HG03039 (cell line): ENCODE measurements around the gene WIPF2.

Experiments
- ATAC-seq: cut with Tn5 transposase; IDR thresholded peaks from one replicate; pipeline ENCODE4 v1.9.1; 2021; ENCODE audit warnings: mild to moderate bottlenecking, moderate library complexity; ENCODE audit not compliant: unreplicated experiment

WIPF2 gene

GRCh38 chr17:40244255-40244654, 25.2 kb downstream of the WIPF2 start:
- ATAC-seq, result no peak

DNA sequence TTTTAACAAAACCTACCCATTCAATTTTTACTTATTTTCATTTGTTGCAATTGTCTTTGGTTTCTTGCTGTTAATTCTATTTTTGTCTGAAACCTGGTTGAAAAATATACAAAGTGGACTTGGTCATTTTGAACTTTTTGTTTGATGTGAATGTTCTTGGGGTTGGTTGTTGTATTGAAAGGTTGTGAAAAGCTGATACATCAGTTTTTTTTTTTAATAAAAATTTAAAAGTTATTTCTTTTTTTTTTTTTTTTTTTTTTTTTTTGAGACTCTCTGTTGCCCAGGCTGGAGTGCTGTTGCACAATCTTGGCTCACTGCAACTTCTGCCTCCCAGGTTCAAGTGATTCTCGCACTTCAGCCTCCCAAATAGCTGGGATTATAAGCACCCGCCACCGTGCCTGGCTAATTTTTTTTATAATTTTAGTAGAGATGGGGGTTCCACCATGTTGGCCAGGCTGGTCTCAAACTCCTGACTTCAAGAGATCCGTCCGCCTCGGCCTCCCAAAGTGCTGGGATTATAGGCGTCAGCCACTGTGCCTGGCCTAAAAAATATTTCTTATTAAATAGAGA, 28.9 kb downstream of the WIPF2 start:
- ATAC-seq, result no peak

- ATAC-seq, result no peak
These were observed 29.4 kb downstream of the WIPF2 start for GRCh38 chr17:40248507-40248906.

- ATAC-seq, result no peak
These were observed 32.5 kb downstream of the WIPF2 start for GRCh38 chr17:40251576-40251975.

GRCh38 chr17:40253565-40253964, 34.5 kb downstream of the WIPF2 start:
- no peak for ATAC-seq

- no peak for ATAC-seq
These were observed 40.4 kb downstream of the WIPF2 start for GRCh38 chr17:40259505-40259904.

GRCh38 chr17:40260528-40260927, 41.4 kb downstream of the WIPF2 start:
- no peak for ATAC-seq

GRCh38 chr17:40264458-40265185, 45.5 kb downstream of the WIPF2 start:
- ATAC-seq, result no peak

DNA sequence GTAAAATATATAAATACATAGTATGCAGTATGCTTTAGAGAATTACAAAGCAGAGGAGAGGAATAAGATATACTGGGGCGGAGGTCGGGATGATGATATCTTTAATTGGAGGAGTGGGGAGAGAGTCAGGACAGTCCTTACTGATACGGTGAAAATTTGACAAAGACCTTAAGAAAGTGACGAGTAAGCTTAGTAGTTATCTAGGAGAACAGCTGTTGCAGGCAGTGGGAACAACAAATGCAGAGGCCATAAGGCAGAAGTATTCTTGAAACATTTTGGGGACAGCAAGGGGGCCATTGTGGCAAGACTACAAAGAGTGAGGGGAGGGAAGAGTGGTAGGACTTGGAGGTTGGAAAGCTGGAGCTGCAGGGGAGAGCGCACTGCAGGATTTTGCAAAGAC, 46.2 kb downstream of the WIPF2 start:
- no peak for ATAC-seq

DNA sequence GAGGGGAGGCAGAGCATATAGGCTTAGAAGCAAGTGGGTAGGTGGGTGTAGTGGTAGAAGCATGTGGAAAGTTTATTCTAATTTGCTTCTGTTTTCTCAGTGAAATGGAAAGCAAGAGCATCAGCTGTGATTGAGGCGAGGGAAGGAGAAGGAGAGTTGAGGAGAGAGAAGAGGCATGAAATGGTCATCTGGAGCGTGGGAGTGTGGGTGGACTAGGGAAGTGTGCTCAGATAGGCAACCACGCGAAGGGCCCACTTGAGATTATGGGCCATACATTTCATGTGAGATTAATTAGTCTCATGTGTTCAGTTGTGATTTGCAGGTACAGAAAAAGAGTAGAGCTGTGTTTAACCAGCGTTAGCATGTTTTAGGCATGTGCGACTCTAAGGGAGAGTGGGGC, 47.8 kb downstream of the WIPF2 start:
- no peak for ATAC-seq

GRCh38 chr17:40268141-40268712, 49.1 kb downstream of the WIPF2 start:
- ATAC-seq, result no peak

- no peak for ATAC-seq
These were observed 59.3 kb downstream of the WIPF2 start for GRCh38 chr17:40278414-40278813.

DNA sequence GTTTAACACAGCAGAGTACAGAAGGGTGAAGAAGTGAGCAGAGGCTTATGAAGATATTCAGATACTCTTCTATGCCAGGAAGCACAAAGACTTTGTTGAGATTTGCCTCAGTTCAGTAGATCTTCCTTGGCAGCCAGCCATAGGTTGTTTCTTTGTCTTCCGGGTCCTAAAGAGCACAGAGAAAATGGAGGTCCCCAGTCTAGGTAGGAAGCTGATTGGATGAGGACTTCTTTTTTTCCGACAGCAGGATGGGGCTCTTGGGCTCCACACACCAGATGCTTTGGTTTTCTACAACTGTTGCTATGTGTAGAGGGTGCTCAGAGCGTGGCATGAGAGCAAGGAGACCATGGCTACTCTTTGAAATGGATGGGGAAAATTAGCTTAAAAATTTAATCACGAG, 60.3 kb downstream of the WIPF2 start:
- ATAC-seq, result no peak

DNA sequence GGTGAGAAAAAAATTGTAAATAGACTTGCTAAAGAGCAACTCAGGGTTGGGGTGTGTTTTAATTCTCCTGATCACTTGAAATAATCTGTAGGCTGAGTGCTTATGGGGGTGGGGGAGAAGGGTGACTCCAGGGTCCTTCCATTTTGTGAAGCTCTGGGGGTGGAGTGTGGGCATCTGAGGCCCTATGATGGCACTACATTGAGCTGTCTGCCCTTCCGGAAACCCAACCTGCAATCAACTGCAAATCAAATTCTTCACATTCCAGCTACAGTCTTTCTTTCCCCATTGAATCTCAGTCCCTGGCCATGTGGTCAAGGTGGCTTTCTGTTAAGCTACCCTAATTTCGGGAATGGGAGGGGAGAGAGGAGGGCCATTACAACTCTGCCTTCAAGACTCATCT, 62.6 kb downstream of the WIPF2 start:
- no peak for ATAC-seq

DNA sequence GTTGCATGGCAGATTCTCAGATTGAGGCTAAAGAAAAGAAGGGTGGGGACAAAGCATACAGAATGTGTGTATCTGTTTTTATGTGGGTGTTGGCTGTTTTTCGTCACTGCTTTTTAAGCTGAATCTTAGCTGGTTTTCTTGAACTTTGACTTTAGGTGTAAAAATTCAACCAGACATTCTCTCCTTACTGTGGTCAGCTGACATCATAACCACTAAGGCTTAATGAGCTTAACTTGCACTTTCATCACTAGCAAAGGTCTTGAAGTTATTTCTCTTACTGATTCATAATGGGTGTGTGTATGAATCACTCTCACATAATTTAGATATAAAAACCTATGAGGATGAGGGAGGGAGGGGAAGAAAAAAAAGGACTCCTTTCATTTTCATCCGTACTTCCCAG, 64.6 kb downstream of the WIPF2 start:
- no peak for ATAC-seq

- no peak for ATAC-seq
These were observed 65.1 kb downstream of the WIPF2 start for GRCh38 chr17:40284085-40284713.

DNA sequence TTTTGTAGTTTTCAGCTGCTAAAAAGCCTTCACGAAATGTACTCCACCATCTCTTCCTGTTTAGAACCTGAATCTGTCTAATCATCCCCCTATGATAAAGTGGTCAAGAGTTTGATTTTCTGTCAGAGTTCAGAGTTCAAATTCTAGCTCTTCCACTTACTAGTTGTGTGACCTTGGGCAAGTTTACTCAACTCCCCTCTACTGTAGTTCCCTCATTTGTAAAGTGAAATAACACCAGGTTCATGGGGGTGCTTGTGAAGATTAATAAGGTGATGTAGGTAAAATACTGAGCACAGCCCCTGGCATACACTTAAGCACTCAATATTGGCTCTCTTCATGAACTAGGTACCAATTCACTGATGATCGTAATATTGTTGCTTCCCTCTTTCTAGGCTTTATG, 67.4 kb downstream of the WIPF2 start:
- ATAC-seq, result no peak

DNA sequence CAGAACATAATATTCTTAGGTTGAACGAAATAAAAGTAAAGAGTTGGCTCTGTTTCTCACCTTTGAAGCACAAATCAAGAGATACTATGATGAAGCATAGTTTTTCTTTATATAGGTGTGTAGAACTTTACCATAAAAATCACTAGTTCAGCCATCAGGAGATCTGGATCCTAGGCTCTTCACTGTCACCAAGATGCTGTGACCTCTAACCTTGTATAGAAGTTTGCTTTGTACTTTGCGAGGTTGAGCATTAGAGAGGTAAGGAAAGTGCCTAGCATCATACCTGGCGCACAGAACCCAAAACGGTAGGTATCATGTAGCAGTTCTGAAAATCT, 68.0 kb downstream of the WIPF2 start:
- ATAC-seq, result no peak

- ATAC-seq, result peak; percentile 92
These were observed 68.6 kb downstream of the WIPF2 start, which contains the start of gene CDC6 for GRCh38 chr17:40287494-40288369. CDC6 (plus strand) TSS chr17:40287879; CDS start chr17:40289421, 1,542 bp downstream.

GRCh38 chr17:40290629-40291280, 71.7 kb downstream of the WIPF2 start:
- no peak for ATAC-seq

DNA sequence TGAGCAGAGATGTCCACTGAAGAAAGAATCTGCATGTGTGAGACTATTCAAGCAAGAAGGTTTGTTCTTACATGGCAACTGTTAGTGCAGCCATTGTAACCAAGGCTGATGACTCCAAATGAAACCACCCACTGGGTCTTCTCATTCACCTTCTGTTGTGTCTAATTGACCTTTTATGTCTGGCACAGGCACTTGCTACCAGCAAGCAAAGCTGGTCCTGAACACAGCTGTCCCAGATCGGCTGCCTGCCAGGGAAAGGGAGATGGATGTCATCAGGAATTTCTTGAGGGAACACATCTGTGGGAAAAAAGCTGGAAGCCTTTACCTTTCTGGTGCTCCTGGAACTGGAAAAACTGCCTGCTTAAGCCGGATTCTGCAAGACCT, 72.2 kb downstream of the WIPF2 start:
- no peak for ATAC-seq
